Activated T-helper 1 cell treated with anti-CD3 and anti-CD28 coated beads, Interleukin-2, amount 50 U/mL, for 16 hours (primary cell): ENCODE results near the gene USH1C.

Source experiments
- DNase-seq, 2 donors: peaks; one replicate each; pipeline ENCODE4 v3.0.0-alpha.2; 2020; ENCODE audit warnings: low read depth in 1 of 2, low spot score in 1 of 2

The USH1C gene

GRCh38 chr11:17508791-17509190 lies 35.4 kb downstream of the USH1C start:
- DNase-seq: no peak

- no peak for DNase-seq
These were observed 35.9 kb downstream of the USH1C start for GRCh38 chr11:17508306-17508705.

DNA sequence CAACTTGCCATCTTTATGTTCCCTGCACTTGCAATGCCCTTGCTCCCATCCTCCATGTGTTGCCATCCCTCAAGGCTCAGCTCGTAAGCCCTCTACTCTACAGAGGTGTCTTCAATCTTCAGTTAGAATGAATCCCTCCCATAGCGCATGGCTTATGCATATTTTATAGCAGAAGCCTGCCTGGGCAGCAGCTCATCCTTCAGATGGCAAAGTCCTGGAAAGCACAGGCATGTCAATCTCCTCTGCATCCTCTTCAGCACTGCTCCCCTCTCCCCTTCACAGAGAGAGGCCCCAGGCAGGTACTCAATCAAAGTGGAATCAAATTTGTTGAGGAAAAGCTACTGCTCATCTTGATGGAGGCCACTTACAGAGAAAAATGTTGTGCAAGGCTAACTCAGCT lies 36.4 kb downstream of the USH1C start:
- no peak for DNase-seq

- no peak for DNase-seq
These were observed 37.3 kb downstream of the USH1C start for GRCh38 chr11:17506942-17507341.

- DNase-seq: no peak
These were observed 37.9 kb downstream of the USH1C start for GRCh38 chr11:17506314-17506713.

GRCh38 chr11:17505146-17505545 lies 39.1 kb downstream of the USH1C start:
- no peak for DNase-seq

DNA sequence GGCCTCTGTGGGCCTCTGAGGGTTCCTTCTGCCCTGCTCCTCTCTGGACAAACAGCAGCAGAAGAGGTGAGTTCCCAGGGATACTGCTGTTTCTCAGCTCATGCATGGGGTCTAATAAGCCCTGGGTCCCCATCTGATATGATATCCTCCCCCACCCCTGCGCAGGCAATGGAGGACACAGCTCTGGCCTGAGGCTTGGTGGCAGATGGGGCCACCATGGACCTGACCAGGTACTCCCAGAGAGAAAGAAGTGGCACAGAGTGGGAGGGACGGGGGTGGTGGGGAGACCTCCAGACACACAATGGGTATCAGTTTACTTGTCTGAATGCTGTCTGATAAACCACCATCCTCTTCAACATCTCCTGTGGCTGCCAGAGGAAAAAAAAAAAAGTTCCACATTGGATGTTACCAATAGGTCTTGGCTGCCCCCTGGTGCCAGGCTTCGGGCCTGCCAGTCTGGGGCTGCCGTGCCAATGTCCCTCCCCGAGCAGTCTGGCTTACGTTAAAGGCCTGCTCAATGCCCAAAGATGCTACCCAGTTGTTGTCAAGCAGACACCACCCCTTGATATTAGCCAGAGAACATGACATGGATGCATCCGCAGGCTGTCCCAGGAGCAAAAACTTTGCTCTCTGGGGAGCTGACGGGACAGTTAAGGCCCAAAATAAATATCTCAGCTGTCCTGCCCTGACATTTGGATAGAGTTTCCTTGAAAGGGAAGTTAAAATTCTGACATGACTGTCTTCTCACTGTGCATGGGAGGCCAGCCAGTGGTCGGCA lies 39.7 kb downstream of the USH1C start:
- peak; percentile 55 to 56 for DNase-seq

DNA sequence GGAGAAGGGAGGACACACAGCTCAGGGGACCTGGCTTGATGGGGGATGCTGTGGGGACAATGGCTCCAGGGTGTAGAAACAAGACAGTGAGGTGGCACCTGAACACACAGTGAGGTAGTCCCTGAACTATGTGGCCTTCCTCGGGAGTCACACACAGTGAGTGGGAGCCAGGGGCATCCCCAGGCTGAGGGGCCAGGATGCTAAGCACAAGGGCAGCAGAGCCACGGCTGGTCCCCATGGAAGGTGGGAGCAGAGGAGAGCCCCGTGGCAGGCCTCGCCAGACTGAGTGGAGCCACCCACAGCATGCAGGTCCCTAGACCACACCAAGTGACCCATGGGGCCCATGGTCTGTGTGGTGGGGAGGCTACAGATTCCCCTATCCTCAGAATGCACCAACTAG lies 41.6 kb downstream of the USH1C start:
- DNase-seq: no peak

DNA sequence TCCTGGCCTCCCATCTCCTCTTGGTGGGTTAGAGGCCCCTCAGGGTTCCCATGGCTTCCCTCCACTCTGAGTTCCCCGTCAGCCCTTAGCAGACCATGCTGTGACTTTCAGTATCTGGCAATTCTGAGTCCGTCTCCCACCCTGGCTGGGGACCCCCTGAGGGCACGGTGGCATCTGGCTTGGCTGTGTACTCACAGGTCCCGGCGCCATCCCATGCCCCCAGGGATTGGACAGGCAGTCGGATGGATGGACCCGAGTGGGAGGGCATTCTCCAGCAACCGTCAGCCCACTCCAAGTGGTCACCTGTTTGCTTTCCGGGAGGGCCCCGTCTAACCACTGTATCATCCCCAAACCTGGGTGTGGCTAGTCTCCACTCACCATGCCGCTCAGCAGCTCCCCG lies 43.5 kb downstream of the USH1C start:
- no peak for DNase-seq

DNA sequence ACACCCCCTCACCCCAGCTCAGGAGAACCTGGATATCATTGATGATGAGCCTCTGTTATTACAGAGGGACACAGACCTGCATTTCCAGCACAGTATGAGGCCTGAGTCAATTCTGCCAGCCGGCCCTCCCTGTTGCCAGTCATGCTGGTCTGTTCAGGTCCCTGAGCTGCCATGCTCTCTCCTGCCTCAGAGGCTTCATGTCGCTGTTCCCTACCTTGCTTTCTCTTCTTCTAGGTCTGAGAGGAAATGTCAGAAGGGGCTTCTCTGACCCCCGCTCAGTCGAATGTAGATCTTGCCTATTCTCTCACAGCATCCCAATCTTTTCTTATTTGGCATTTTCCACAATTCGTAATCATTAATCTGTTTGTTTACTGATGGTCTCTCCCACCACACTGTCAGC lies 45.7 kb downstream of the USH1C start:
- DNase-seq: no peak

- no peak for DNase-seq
These were observed 46.2 kb downstream of the USH1C start for GRCh38 chr11:17498058-17498457.

DNA sequence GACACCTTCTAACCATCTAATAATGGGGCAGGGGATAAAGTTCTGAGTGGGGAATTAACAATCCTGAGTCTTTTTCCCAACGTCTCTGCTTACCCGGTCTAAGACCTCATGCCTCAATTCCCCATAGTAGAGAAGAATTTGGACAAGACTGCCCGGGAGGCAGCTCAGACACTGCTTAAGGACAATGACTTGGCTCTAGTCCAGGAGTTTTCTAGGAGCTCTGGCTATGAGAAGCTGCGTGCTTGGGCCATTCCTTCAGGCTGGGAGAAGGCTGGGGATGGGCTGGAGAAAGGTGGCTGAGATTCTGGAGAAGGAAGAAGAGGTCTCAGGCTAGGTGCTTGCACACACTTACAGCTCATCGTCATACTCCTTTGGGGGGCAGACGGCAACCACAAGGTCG lies 47.8 kb downstream of the USH1C start:
- DNase-seq: no peak

GRCh38 chr11:17494019-17494418 lies 50.2 kb downstream of the USH1C start:
- DNase-seq: no peak

GRCh38 chr11:17490938-17491337 lies 53.3 kb downstream of the USH1C start:
- DNase-seq: no peak

DNA sequence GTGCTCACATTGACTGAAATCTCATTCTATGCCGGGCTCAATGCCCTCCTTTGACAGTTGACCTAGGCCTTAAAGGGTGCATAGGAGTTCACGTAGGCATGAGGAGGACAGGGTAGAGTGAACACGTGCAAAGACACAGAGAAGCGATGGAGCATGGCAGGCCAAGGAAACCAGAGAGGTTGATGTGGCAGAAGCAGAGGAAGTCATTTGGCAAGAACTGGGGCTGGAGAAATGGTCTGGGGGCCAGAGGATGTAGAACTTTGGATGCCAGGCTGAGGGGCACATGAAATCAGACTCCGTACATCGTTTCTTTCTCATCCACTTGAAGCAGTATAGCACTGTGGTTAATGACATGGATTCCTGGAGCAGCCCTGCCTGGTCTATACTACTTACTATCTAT lies 54.0 kb downstream of the USH1C start:
- DNase-seq: no peak

- no peak for DNase-seq
These were observed 54.5 kb downstream of the USH1C start for GRCh38 chr11:17489751-17490150.

- no peak for DNase-seq
These were observed 55.7 kb downstream of the USH1C start for GRCh38 chr11:17488563-17488962.

GRCh38 chr11:17486646-17487045 lies 57.6 kb downstream of the USH1C start:
- no peak for DNase-seq

GRCh38 chr11:17483505-17483904 lies 60.7 kb downstream of the USH1C start:
- DNase-seq: no peak

DNA sequence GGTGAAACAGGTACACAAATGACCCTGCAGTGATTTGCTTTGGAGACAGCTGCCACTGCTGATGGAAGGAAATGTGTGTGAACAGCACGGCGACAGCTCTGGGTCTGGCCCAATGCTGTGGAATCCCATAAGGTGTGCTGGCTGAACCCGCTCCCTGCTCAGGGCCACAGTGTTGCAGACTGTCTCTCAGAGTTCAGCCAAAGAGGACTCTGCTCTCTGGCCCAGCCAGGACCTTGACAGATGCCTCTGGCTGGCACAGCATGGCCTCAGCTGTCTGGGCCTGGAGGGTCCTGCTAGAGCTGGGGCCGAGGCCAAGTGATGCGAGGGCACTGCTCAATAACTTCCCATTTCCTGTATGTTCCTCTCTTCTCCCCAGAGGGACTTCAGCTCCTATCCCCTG lies 62.3 kb downstream of the USH1C start:
- DNase-seq: no peak

DNA sequence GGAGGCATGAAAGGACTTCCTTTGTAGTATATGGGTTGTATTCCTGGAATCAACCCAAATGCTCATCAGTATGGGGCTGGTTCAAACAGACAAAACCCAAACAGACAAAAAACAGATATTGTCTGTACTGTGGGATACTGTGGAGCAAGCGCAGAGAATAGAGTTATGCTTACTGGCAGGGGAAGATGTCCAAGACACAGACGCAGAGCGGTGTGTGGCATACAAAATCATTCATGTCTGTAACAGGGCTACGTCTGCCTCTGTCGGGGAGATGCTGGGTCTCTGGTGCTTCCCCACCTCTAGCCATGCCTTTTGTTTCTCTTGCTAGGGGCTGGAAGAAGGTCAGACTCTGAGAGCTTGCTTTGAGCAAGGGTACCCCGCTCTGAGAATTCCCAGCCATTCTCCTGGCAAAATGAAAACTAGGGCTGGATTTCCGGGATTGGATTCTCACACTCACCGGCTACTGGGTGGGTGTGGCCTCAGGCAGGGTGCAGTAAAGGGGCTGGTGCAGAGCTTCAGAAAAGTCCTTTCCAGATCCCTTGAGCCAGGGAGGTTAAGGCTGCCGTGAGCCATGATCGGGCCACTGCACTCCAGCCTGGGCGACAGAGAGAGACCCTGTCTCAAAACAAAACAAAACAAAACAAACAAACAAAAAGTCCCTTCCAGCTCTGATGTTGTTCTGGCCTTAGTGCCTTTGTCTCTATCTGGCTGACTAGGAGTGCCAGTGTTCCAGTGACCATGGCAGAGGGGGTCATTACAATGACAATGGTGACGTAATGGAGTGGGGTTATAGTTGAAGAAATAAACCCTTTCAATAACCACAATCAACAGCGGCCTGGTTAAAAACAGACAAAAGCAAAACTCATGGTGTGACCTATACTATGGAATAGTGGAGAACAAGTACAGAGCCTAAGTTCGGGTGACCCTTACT lies 64.7 kb downstream of the USH1C start:
- no peak for DNase-seq

DNA sequence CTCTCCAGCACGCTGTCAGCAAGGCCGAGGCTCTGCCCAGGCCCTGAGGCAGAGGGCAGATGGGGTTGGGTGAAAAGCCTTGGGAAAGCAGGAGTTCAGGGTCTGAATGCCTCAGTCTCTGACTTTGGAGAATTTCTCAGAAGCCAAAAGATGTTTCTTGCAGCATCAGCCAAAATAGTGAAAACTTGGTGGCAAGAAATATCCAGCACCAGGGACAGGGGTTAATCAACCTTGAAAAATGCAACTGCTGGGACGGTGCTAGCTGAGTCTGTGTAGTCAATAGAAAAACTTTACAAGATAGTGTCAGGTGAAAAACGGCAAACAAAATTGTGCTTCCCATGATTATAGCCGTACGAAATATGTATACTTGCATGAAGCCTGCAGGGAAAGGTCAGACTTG lies 66.1 kb downstream of the USH1C start:
- DNase-seq: no peak
